22Rv1 (cell line): ENCODE results near the gene RAD51D.

Experiments used
- H3K27ac ChIP-seq: fragments of 450-650 bp; 2 replicates; pipeline ENCODE4 v1.5.1; 2017
- ZFX ChIP-seq: fragments of 450-650 bp; IDR thresholded peaks from 2 replicates; pipeline ENCODE4 v1.6.1; 2017; ENCODE audit warnings: antibody characterized with exemption, borderline replicate concordance
- TF ChIP-seq, protein P1 (sequence below): fragments of 450-650 bp; IDR thresholded peaks from 2 replicates; pipeline ENCODE4 v1.5.1; 2017; ENCODE audit warnings: mild to moderate bottlenecking

The RAD51D gene

DNA sequence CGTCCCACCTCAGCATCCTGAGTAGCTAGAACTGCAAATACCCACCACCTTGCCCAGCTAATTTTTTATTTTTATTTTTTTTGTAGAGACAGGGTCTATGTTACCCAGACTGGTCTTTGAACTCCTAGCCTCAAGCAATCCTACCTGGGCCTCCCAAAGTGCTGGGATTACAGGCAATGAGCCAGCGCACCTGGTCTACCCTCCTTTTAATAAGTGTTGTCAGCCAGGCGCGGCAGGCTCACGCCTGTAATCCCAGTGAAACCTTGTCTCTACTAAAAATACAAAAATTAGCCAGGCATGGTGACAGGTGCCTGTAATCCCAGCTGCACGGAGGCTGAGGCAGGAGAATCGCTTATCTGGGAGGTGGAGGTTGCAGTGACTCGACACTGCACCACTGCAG is 75.5 kb downstream of the RAD51D start:
- TF ChIP-seq, protein P1, sequence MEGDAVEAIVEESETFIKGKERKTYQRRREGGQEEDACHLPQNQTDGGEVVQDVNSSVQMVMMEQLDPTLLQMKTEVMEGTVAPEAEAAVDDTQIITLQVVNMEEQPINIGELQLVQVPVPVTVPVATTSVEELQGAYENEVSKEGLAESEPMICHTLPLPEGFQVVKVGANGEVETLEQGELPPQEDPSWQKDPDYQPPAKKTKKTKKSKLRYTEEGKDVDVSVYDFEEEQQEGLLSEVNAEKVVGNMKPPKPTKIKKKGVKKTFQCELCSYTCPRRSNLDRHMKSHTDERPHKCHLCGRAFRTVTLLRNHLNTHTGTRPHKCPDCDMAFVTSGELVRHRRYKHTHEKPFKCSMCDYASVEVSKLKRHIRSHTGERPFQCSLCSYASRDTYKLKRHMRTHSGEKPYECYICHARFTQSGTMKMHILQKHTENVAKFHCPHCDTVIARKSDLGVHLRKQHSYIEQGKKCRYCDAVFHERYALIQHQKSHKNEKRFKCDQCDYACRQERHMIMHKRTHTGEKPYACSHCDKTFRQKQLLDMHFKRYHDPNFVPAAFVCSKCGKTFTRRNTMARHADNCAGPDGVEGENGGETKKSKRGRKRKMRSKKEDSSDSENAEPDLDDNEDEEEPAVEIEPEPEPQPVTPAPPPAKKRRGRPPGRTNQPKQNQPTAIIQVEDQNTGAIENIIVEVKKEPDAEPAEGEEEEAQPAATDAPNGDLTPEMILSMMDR = no peak
- TF ChIP-seq ZFX = no peak
- no peak overlapping the region for H3K27ac ChIP-seq
